Glomerular visceral epithelial cell (primary cell): Measurements from ENCODE around the gene PIF1.
"Not testable (repeated sequence)": the region's sequence is repeated elsewhere in the genome, so short reads cannot be mapped to it uniquely, and the experiment has no call there.

ENCODE experiments used
- DNase-seq: peaks from one replicate; pipeline ENCODE4 v3.0.0-alpha.2; 2016; ENCODE audit errors: extremely low spot score

PIF1 gene

GRCh38 chr15:64847448-64847847 lies 22.0 kb upstream of the PIF1 start:
- no peak for DNase-seq

DNA sequence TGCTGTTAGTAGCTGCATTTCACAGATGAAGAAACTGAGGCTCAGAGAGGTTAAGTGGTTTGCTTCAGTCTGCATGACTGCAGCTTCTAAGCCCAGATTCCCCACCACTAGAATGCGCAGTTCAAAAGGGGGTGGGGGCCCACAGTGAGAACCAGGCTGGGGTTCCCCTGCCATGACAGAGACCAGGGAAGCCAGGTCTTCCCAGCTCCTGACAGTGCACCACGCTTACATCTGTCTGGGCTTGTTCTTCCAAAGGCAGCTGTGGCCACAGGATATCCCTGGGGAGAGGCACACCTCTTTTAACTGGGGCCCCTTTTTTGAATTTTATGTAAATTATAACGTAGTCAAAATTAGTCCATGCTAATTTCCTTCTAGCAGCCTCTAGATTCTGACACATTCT lies 21.6 kb upstream of the PIF1 start:
- DNase-seq = no peak

DNA sequence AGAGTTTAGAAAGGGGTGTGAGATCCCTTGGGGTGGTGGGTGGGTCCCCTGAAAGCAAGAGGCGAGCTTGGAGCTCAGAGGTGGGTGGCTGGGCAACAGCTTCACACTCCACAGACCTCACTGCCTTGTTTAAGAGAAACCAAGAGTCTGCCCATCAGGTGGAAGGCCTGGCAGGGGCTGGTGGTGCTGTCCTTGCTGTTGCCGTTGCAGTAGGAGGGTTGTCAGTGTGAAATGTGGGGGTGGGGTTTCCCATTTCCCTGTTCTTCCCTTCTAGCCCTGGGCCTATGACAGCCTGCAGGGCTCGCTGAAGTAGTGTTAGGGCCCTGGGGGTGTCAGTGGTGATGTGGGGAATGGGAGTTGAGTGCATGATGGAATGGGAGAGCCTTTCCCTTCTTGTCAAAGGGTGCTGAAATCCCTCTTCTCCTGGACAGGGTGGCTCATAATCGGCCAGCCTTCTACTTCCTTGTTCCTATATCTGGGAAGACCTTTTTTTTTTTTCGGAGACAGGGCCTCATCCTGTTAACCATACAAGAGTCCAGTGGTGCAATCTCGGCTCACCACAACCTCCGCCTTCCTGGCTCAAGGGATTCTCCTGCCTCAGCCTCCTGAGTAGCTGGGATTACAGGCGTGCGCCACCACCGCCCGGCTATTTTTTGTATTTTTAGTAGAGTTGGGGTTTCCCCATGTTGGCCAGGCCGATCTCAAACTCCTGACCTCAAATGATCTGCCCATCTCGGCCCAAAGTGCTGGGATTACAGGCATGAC lies 20.6 kb upstream of the PIF1 start:
- DNase-seq = no peak

GRCh38 chr15:64845183-64845611 lies 19.8 kb upstream of the PIF1 start:
- peak; percentile 66 for DNase-seq

- no peak for DNase-seq
These were observed 19.2 kb upstream of the PIF1 start for GRCh38 chr15:64844576-64845145.

GRCh38 chr15:64843991-64844390 lies 18.5 kb upstream of the PIF1 start:
- DNase-seq = no peak

GRCh38 chr15:64842986-64843561 lies 17.6 kb upstream of the PIF1 start:
- DNase-seq = no peak

DNA sequence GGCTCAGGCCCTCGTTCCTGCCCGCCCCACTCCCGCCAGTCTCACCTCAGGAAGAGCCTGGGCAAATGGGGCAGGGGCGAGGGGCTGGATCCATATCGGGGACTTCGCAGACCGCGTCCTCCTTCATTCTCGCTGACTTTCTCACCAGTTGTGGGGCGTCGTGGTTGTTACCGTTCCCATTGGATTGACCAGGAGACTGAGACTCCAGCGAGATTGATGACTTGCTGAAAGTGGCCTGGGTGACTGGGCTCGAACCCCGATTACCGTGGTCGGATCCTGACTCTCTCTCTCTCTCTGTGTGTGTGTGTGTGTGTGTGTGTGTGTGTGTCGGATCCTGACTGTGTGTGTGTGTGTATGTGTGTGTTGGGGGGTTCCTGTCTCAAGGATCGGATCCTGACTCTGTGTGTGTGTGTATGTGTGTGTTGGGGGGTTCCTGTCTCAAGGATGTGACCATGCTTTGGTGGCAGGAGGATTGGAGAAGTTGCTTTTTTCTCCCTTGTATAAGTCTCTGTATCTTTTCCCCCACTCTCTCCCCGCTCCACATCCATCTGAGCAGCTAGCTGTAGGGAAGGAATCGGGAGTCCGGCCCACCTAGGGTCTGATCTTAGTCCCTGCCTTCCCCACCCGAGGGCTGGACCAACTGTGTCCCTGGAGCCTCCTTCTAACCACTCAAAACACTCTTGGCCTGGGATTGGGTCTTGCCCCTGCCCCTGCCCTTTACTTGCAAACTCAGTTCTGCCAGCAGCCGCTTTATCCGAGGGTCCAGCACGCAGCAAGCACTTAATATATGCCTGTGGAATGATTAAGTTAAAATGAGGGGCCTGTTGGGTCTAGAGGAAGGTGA lies 16.9 kb upstream of the PIF1 start:
- DNase-seq = peak; percentile 27

- DNase-seq = peak; percentile 97
These were observed 16.1 kb upstream of the PIF1 start, which contains the start of gene PLEKHO2 for GRCh38 chr15:64841344-64842095. PLEKHO2 (plus strand) TSS chr15:64841915; CDS start chr15:64842017, 102 bp downstream.

- DNase-seq = no peak
These were observed 15.6 kb upstream of the PIF1 start for GRCh38 chr15:64841060-64841343.

- DNase-seq = no peak
These were observed 12.1 kb upstream of the PIF1 start for GRCh38 chr15:64837502-64837901.

- no peak for DNase-seq
These were observed 10.6 kb upstream of the PIF1 start for GRCh38 chr15:64836023-64836536.

DNA sequence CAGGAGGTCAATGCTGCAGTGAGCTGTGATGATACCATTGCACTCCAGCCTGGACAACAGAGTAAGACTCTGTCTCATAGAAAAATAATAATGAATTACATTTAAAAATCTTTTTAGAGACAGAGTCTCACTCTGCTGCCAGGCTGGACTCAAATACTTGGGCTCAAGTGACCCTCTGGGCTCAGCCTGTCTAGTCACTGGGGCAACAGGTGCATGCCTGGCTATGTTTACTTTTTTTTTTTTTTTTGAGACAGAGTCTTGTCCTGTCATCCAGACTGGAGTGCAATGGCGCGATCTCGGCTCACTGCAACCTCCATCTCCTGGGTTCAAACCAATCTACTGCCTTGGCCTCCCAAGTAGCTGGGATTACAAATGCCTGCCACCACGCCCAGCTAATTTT lies 8.2 kb upstream of the PIF1 start:
- no peak for DNase-seq

DNA sequence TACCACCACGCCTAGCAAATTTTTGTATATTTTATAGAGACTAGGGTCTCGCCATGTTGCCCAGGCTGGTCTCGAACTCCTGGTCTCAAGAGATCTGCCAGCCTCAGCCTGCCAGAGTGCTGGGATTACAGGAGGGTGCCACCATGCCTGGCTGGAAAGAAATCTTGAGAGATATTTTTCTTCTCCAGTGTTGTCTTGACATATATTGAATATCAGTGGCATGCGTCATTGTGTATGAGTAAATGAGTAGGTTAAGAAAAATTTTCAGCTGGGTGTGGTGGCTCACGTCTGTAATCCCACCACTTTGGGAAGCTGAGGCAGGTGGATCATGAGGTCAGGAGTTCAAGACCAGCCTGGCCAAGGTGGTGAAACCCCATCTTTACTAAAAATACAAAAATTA lies 3.5 kb upstream of the PIF1 start:
- no peak for DNase-seq

DNA sequence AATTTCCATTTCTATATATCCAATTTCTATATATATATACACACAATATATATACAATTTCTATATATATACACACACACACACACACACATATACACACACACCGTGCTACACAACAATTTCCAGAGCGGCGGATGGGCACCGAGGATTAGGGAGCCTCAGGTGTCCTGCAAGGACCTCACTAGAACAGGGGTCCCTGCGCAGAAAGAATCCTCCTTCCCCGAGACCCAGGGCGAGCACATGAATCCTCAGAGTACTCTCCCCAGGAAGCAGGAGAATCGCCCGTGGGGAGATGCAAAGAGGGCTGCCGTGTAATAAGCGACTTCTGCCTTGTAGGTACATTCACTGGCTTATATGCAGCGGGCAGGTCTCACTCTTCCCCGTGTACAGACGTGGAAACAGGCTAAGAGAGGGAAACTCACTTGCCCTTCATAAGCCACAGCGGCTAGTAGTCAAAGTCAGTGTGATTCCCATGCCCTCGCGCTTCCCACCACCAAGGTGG lies 467 bp downstream of the PIF1 start:
- peak; percentile 34 for DNase-seq

DNA sequence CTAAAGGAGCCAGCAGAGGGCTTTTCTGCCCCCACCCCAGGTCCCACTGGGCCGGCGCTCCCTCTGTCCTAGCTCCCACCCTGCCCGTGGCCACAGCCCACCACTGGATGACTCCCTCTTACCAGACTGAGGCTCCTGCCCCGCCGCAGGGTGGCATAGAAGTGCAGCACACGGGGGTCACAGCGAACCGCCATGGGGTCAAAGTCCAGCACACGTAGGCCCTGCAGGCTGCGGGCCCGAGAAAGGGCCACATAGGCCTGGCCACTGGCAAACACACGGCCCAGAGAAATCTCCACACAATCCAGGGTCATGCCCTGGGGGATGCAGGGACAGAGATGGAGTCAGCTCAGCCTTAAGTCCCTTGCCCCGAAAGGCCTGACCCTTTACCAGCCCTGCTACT lies 9.0 kb downstream of the PIF1 start:
- DNase-seq = no peak

- not testable (repeated sequence) for DNase-seq
These were observed 10.5 kb downstream of the PIF1 start for GRCh38 chr15:64814965-64815364.

DNA sequence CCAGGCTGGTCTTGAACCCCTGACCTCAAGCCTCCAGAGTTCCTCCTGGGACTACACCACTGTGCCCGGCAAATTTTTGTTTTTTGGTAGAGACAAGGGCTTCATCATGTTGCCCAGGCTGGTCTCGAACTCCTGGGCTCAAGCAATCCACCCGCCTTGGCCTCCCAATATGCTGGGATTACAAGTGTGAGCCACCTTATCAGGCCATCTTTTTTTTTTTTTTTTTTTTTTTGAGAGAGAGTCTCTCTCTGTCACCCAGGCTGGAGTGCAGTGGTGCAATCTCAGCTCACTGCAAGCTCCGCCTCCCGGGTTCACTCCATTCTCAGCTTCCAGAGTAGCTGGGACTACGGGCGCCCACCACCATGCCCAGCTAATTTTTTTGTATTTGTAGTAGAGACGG lies 11.2 kb downstream of the PIF1 start:
- not testable (repeated sequence) for DNase-seq

GRCh38 chr15:64813075-64813474 lies 12.4 kb downstream of the PIF1 start:
- DNase-seq = peak; percentile 79

DNA sequence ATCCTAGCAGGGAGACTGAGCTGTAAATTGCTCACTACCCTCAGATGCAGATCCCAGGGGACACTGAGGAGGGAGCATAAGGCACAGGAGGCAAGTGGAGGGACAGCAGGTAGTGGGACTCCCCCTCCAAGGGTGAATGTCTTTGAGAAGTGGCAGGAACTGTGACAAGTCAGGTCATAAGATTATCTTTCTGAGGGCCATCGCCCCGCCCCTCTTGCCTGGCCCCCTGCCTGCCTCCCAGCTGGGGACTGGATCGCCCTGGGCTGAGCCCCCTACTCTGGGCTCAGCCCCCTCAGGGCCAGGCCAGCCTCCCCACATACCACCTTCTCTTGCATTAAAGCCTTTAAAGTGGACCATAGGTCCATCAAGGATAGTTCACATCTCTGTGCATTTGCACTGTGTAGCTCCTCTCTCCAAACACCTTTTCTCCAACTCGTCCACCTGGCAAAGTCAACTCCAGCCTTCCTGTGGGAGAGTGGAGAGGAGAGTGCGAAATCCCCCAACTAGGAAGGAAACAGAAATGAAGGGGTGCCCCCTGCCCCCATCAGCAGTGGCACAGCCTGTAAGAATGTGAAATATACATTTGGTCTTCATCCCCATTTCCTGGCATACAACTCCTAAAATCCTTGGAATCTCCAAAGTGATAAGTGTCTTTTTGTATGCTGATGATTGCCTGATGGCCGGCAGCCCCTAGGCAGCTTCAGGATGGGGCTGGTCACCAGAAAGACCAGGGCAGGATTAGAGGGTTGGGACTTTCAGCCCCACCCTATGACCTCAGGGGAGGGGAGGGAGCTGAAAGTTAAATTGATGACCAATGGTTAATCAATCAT lies 14.7 kb downstream of the PIF1 start:
- DNase-seq = no peak
